SK-N-MC (cell line): ENCODE data around the gene FRMPD2.
"Not testable (repeated sequence)": the region's sequence is repeated elsewhere in the genome, so short reads cannot be mapped to it uniquely, and the experiment has no call there.

Experiments used
- DNase-seq: peaks from one replicate; pipeline ENCODE4 v3.0.0-alpha.2; 2011; ENCODE audit warnings: low read depth, low spot score
- H3K27ac ChIP-seq: fragments of 200-600 bp; sonication (generic); 2 replicates; pipeline ENCODE4 v1.5.1; 2016; ENCODE audit warnings: mixed run types
- H3K36me3 ChIP-seq: fragments of 200-600 bp; sonication (generic); 2 replicates; pipeline ENCODE4 v1.6.1; 2017; ENCODE audit warnings: antibody characterized with exemption, low read length, mixed read lengths; ENCODE audit not compliant: insufficient read depth
- H3K4me3 ChIP-seq: fragments of 200-600 bp; sonication (generic); 2 replicates; pipeline ENCODE4 v1.5.1; 2016
- H3K9ac ChIP-seq: fragments of 200-600 bp; sonication (generic); 2 replicates; pipeline ENCODE4 v1.8.0; 2017; ENCODE audit warnings: mixed run types, mixed read lengths; ENCODE audit not compliant: insufficient read length
- H3K9me3 ChIP-seq: fragments of 200-600 bp; sonication (generic); 2 replicates; pipeline ENCODE4 v1.6.1; 2017; ENCODE audit warnings: low read depth, mild to moderate bottlenecking, antibody characterized with exemption, low read length, moderate library complexity, mixed read lengths
- EZH2 ChIP-seq: fragments of 200-600 bp; sonication (generic); IDR thresholded peaks from one replicate; pipeline ENCODE4 v1.6.1; 2017; ENCODE audit warnings: antibody characterized with exemption
- FOXP2 ChIP-seq: optimal IDR thresholded peaks from 2 replicates; pipeline ENCODE3; 2011; ENCODE audit warnings: mild to moderate bottlenecking, moderate library complexity; ENCODE audit not compliant: insufficient read depth; ENCODE audit errors: extremely low read length, control extremely low read depth
- POLR2AphosphoS5 ChIP-seq: IDR thresholded peaks from 2 replicates; pipeline ENCODE4 v1.6.1; 2012; ENCODE audit warnings: mild to moderate bottlenecking, low read depth, low read length, borderline replicate concordance

The FRMPD2 gene

DNA sequence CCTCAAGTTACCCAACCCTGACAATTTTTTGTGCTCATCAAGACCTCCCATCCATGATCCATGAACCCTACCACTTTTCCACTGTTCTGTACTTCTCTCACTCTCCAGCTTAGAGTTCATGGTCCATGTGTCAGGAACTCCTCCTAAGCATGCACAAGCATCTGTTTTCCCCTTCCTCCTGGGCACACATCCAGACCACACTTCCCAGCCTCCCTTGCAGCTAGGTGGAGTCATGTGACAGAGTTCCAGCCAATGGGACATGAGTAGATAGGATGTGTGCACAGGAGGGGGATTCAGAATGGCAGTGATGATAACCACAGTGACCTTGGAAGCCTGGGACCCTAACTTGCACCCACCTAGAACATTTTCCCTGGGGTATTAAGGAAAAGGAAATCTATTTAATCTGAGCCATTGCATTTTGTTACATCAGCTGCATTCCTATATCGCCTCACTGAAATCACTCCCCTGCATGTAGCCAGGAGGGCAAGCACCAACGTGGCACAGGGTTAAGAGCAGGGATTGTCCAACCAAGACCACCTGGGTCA is 9.6 kb upstream of the FRMPD2 start:
- Histone ChIP-seq H3K9ac (no peak overlapping the region), H3K9me3 (no peaks in the 10 kb centered on the region), H3K36me3 (no peaks in the 10 kb centered on the region), H3K27ac (no peak overlapping the region), H3K4me3 (no peak overlapping the region)
- no peak for DNase-seq
- TF ChIP-seq POLR2AphosphoS5 (no peak), FOXP2 (no peak), EZH2 (no peak)

GRCh38 chr10:48282829-48283228 is 8.3 kb upstream of the FRMPD2 start:
- DNase-seq = no peak
- H3K4me3 ChIP-seq = no peak overlapping the region
- no peak overlapping the region for H3K9ac ChIP-seq
- no peak overlapping the region for H3K27ac ChIP-seq
- no peaks in the 10 kb centered on the region for H3K9me3 ChIP-seq
- no peaks in the 10 kb centered on the region for H3K36me3 ChIP-seq
- TF ChIP-seq POLR2AphosphoS5 (no peak), EZH2 (no peak)

GRCh38 chr10:48281697-48282096 is 7.2 kb upstream of the FRMPD2 start:
- not testable (repeated sequence) for H3K36me3 ChIP-seq, H3K27ac ChIP-seq, H3K9me3 ChIP-seq, H3K4me3 ChIP-seq, DNase-seq, H3K9ac ChIP-seq

- Histone ChIP-seq H3K9ac (no peak overlapping the region), H3K4me3 (no peak overlapping the region), H3K36me3 (no peaks in the 10 kb centered on the region), H3K27ac (no peak overlapping the region), H3K9me3 (no peaks in the 10 kb centered on the region)
- no peak for DNase-seq
- TF ChIP-seq POLR2AphosphoS5 = no peak
- TF ChIP-seq EZH2 = no peak
- TF ChIP-seq FOXP2 = no peak
These were observed 4.7 kb upstream of the FRMPD2 start for GRCh38 chr10:48279081-48279751.

DNA sequence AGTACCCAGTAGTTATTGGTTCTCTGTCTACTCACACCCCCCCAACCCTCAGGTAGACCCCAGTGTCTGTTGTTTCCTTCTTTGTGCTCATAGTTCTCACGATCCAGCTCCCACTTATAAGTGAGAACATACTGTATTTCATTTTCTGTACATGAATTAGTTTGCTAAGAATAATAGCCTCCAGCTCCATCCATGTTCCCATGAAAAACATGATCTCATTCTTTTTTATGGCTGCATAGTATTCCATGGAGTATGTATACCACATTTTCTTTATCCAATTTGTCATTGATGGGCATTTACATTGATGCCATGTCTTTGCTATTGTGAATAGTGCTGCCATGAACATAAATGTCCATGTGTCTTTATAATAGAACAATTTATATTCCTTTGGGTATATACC is 2.6 kb upstream of the FRMPD2 start:
- TF ChIP-seq EZH2 (no peak), FOXP2 (no peak), POLR2AphosphoS5 (no peak)
- Histone ChIP-seq H3K36me3 (no peaks in the 10 kb centered on the region), H3K27ac (no peak overlapping the region), H3K9me3 (no peaks in the 10 kb centered on the region), H3K4me3 (no peak overlapping the region), H3K9ac (no peak overlapping the region)
- DNase-seq = no peak

DNA sequence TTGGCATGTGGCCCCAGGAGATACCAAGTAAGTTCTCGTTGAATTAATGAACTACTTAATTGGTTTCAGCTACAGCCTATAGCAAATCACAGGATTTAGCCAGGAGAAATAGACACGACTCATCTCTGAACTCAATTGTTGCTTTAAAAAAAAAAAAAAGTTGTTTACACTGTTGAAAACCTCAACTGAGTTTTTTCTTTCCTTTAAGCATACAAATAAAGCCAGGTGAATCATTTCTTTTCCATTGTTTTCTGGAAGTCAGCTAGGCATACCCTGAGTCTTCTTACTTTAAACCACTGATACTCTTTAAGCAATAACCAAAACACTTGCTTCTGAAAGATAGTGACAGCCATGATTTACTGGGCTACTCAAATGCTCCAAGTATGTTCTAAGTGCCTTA is 755 bp downstream of the FRMPD2 start:
- no peaks in the 10 kb centered on the region for H3K36me3 ChIP-seq
- TF ChIP-seq EZH2 (no peak), FOXP2 (no peak), POLR2AphosphoS5 (no peak)
- H3K4me3 ChIP-seq = no peak overlapping the region
- no peaks in the 10 kb centered on the region for H3K9me3 ChIP-seq
- no peak overlapping the region for H3K9ac ChIP-seq
- no peak for DNase-seq
- H3K27ac ChIP-seq = no peak overlapping the region

- TF ChIP-seq FOXP2 = no peak
- no peak for TF ChIP-seq EZH2
- no peak overlapping the region for H3K9ac ChIP-seq
- H3K4me3 ChIP-seq = no peak overlapping the region
- DNase-seq = no peak
- H3K9me3 ChIP-seq = no peaks in the 10 kb centered on the region
- no peaks in the 10 kb centered on the region for H3K36me3 ChIP-seq
- no peak overlapping the region for H3K27ac ChIP-seq
These were observed 1.8 kb downstream of the FRMPD2 start for GRCh38 chr10:48272682-48273081.

DNA sequence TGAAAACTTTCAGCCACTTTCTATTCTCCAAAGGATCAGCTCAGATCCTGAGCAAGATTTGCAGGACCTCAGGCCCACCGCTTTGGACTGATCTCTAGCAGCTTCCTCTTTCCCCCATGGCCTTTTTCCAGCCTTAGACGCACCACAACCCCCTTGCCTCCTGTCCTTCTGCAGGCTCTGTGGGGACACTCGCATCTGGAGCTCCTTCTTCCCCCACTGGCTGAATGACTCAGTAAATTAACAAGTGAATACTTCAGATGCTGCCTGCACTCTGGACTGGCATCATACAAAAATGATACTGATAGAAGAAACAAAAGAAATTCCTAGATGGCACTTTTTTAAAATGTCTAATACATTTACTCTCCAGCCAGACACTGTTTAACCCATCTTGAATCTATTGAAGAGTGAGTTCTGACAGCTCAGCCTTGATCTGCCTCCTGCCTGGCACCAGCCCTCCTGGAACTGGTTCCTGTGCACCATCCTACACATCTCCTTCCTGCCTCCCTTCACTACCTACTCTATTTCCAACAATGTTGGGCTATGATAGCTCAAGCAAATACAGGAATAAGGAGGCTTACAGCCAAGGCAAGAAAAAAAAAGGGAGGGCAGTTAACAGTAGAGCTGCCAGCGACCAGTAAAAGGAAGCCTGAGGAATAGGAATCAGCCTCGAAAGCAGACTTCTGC is 3.3 kb downstream of the FRMPD2 start:
- H3K36me3 ChIP-seq = no peaks in the 10 kb centered on the region
- H3K4me3 ChIP-seq = no peak overlapping the region
- no peaks in the 10 kb centered on the region for H3K9me3 ChIP-seq
- no peak for TF ChIP-seq POLR2AphosphoS5
- no peak for TF ChIP-seq FOXP2
- no peak for TF ChIP-seq EZH2
- no peak for DNase-seq
- no peak overlapping the region for H3K9ac ChIP-seq
- no peak overlapping the region for H3K27ac ChIP-seq

DNA sequence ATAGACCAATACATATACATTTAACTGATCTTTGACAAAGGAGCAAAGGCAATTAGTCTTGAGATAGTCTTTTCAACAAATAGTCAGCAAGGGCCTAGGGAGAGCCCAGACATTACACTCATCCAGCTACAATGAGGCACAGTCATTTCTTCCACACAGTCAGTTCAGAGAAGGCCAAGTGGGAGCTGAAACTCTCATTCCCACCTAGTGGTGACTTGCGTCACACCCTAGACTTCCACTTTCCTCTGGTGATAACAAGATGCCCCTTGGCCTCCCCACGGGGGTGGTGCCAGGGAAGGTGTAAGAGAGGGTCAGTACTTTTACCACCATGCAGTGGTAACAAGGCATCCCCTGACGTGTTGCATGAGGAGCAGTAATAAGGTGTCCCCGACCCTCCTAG is 8.0 kb downstream of the FRMPD2 start:
- DNase-seq = no peak
- TF ChIP-seq POLR2AphosphoS5 (no peak), FOXP2 (no peak), EZH2 (no peak)
- H3K36me3 ChIP-seq = no peaks in the 10 kb centered on the region
- no peak overlapping the region for H3K27ac ChIP-seq
- H3K9me3 ChIP-seq = no peaks in the 10 kb centered on the region
- no peak overlapping the region for H3K9ac ChIP-seq
- H3K4me3 ChIP-seq = no peak overlapping the region
